ENCODE data around the gene PLIN4. TPM values are rescaled to one million over a fixed set of nuclear protein-coding genes. Genes with fewer than 3 reads are reported as not detected.

PLIN4 gene
- total RNA-seq, 2 donors from 2014 or later: 0.33 to 0.66 TPM

GRCh38 chr19:4519521-4520277, 1.4 kb upstream of the PLIN4 start:
- no peak for DNase-seq
- Mint-ChIP-seq H3K4me3 (no peak overlapping the region), H3K9me3 (peaks cover 1% of the 10 kb centered on the region), H3K4me1 (no peaks in the 10 kb centered on the region), H3K36me3 (ENCODE audit: low read depth) (no peaks in the 10 kb centered on the region), H3K27ac (no peak overlapping the region), H3K27me3 (ENCODE audit: insufficient read depth) (peaks cover 27% of the 10 kb centered on the region)
- H3K27ac ChIP-seq (ENCODE audit: low read depth, low read length): no peak overlapping the region
- H3K9me3 ChIP-seq (ENCODE audit: control insufficient read depth, low read length): no peaks in the 10 kb centered on the region
- no peak for TF ChIP-seq CTCF (conservative IDR thresholded peaks at IDR 0.05)
- no peak overlapping the region for H3K9ac ChIP-seq (ENCODE audit: extremely low read depth, low read length, poor library complexity, severe bottlenecking)
- 82 to 86% methylated on average over 8 to 9 of the region's 9 CpGs for WGBS, 2 experiments (ENCODE audit: insufficient coverage in 1 of 2, insufficient read length in 1 of 2)
- H3K27me3 ChIP-seq (ENCODE audit: control insufficient read depth, insufficient read depth, low read length, poor library complexity, severe bottlenecking): no peaks in the 10 kb centered on the region
- no peak overlapping the region for H3K4me3 ChIP-seq (ENCODE audit: low read length)
- no peaks in the 10 kb centered on the region for H3K4me1 ChIP-seq (ENCODE audit: control insufficient read depth, insufficient read depth, low read length)
- no peaks in the 10 kb centered on the region for H3K36me3 ChIP-seq (ENCODE audit: control insufficient read depth, insufficient read depth, low read length)

GRCh38 chr19:4519172-4519496, 848 bp upstream of the PLIN4 start:
- peaks cover 1% of the 10 kb centered on the region for H3K9me3 Mint-ChIP-seq
- 87 to 100% methylated on average over 1 to 6 of the region's 6 CpGs for WGBS, 2 experiments (ENCODE audit: insufficient coverage in 1 of 2, insufficient read length in 1 of 2)

GRCh38 chr19:4517451-4518057, 732 bp downstream of the PLIN4 start:
- no peak overlapping the region for H3K4me3 ChIP-seq (ENCODE audit: low read length)
- no peaks in the 10 kb centered on the region for H3K27me3 ChIP-seq (ENCODE audit: control insufficient read depth, insufficient read depth, low read length, poor library complexity, severe bottlenecking)
- no peaks in the 10 kb centered on the region for H3K36me3 ChIP-seq (ENCODE audit: control insufficient read depth, insufficient read depth, low read length)
- H3K9ac ChIP-seq (ENCODE audit: extremely low read depth, low read length, poor library complexity, severe bottlenecking): no peak overlapping the region
- TF ChIP-seq CTCF (conservative IDR thresholded peaks at IDR 0.05): no peak
- no peak overlapping the region for H3K4me3 Mint-ChIP-seq
- 92 to 94% methylated on average over 5 to 24 of the region's 24 CpGs for WGBS, 2 experiments (ENCODE audit: insufficient coverage in 1 of 2, insufficient read length in 1 of 2)
- H3K4me1 ChIP-seq (ENCODE audit: control insufficient read depth, insufficient read depth, low read length): no peaks in the 10 kb centered on the region
- peaks cover 37% of the 10 kb centered on the region for H3K27me3 Mint-ChIP-seq (ENCODE audit: insufficient read depth)
- no peak overlapping the region for H3K27ac Mint-ChIP-seq
- no peak for DNase-seq
- H3K36me3 Mint-ChIP-seq (ENCODE audit: low read depth): no peaks in the 10 kb centered on the region
- H3K9me3 Mint-ChIP-seq: peaks cover 1% of the 10 kb centered on the region
- no peaks in the 10 kb centered on the region for H3K9me3 ChIP-seq (ENCODE audit: control insufficient read depth, low read length)
- no peak overlapping the region for H3K27ac ChIP-seq (ENCODE audit: low read depth, low read length)
- H3K4me1 Mint-ChIP-seq: no peaks in the 10 kb centered on the region

More at GRCh38 chr19:4519172-4519496, 848 bp upstream of the PLIN4 start:
- Mint-ChIP-seq H3K4me3 (no peak overlapping the region), H3K4me1 (no peaks in the 10 kb centered on the region), H3K27me3 (ENCODE audit: insufficient read depth) (peaks cover 29% of the 10 kb centered on the region), H3K36me3 (ENCODE audit: low read depth) (no peaks in the 10 kb centered on the region), H3K27ac (no peak overlapping the region)
- H3K4me3 ChIP-seq (ENCODE audit: low read length): no peak overlapping the region
- no peaks in the 10 kb centered on the region for H3K27me3 ChIP-seq (ENCODE audit: control insufficient read depth, insufficient read depth, low read length, poor library complexity, severe bottlenecking)
- no peaks in the 10 kb centered on the region for H3K9me3 ChIP-seq (ENCODE audit: control insufficient read depth, low read length)
- H3K27ac ChIP-seq (ENCODE audit: low read depth, low read length): no peak overlapping the region
- no peak for DNase-seq
- no peak overlapping the region for H3K9ac ChIP-seq (ENCODE audit: extremely low read depth, low read length, poor library complexity, severe bottlenecking)
- no peak for TF ChIP-seq CTCF (conservative IDR thresholded peaks at IDR 0.05)
- no peaks in the 10 kb centered on the region for H3K36me3 ChIP-seq (ENCODE audit: control insufficient read depth, insufficient read depth, low read length)
- no peaks in the 10 kb centered on the region for H3K4me1 ChIP-seq (ENCODE audit: control insufficient read depth, insufficient read depth, low read length)

All from endodermal cell (in vitro differentiated cells).